ENCODE measurements around the gene GFER.

The GFER gene

DNA sequence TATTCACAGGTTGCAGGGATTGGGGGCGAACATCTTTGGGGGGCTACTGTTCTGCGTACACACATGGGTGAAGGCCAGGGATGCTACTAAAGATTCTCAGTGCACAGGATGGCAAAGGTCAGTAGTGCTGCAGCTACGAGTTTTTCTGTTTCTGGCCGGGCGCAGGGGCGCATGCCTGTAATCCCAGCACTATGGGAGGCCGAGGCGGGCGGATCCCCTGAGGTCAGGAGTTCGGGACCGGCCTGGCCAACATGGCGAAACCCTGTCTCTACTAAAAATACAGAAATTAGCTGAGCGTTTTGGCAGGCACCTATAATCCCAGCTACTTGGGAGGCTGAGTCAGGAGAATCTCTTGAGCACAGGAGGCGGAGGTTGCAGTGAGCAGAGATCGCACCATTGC is 29.5 kb downstream of the GFER start:
- no peaks in the 10 kb centered on the region for H3K27me3 ChIP-seq (ENCODE audit: control insufficient read depth, insufficient read depth, low read length)
- no peak overlapping the region for H3K4me3 ChIP-seq (ENCODE audit: low read length)
- H3K9ac ChIP-seq (ENCODE audit: low read length), result no peak overlapping the region
- no peaks in the 10 kb centered on the region for H3K36me3 ChIP-seq (ENCODE audit: control insufficient read depth, insufficient read depth, low read length)
- H3K4me1 ChIP-seq (ENCODE audit: control insufficient read depth, insufficient read depth, low read length), result peaks cover 12% of the 10 kb centered on the region
- H3K27ac ChIP-seq (ENCODE audit: low read depth, low read length), result no peak overlapping the region

DNA sequence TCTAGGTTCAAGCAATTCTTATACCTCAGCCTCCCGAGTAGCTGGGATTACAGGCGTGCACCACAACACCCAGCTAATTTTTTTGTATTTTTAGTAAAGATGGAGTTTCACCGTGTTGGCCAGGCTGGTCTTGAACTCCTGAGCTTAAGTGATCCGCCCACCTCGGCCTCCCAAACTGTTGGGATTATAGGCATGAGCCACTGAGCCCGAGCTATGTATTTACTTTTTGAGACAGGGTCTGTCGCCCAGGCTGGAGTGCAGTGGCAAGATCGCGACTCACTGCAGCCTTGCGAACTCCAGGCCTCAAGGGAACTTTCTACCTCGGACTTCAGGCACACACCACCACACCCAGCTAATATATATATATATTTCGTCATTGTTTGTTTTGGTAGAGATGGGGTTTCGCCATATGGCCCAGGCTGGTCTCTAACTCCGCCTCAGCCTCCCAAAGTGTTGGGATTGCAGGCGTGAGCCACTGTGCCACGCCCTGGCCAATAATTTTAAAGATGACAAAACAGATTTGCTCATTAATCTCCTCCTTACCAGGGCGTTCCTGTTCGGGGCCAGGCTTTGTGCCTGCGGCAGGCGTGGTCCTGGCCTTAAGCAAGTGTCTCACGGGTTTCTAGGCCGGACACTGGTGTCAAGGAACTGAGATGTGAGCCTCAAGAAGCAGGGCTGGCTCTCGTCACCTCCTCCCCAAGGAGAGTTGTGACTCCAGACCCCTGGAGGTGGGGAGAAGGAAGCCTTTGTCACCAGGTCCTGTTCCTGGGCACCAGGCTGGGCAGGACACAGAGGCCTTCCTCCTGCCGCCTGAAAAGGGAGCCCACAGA is 31.3 kb downstream of the GFER start:
- Histone ChIP-seq H3K27me3 (ENCODE audit: control insufficient read depth, insufficient read depth, low read length) (peaks cover 14% of the 10 kb centered on the region), H3K4me1 (ENCODE audit: control insufficient read depth, insufficient read depth, low read length) (peaks cover 3% of the 10 kb centered on the region), H3K27ac (ENCODE audit: low read depth, low read length) (no peak overlapping the region), H3K9ac (ENCODE audit: low read length) (peak overlapping the region; percentile 16), H3K4me3 (ENCODE audit: low read length) (no peak overlapping the region), H3K36me3 (ENCODE audit: control insufficient read depth, insufficient read depth, low read length) (no peaks in the 10 kb centered on the region)

DNA sequence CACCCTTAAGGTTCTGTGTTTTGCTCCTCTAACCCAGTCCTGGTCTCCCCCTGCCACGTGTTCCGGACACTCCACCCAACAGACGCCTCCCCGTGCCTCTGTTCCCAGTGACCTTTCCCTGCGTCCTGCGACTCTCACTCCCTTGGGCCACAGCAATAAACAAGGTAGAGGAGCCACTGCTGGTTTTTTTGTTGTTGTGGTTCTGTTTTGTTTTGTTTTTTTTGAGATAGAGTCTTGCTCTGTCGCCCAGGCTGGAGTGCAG is 31.9 kb downstream of the GFER start:
- Histone ChIP-seq H3K4me3 (ENCODE audit: low read length) (no peak overlapping the region), H3K27ac (ENCODE audit: low read depth, low read length) (no peak overlapping the region), H3K4me1 (ENCODE audit: control insufficient read depth, insufficient read depth, low read length) (no peaks in the 10 kb centered on the region), H3K36me3 (ENCODE audit: control insufficient read depth, insufficient read depth, low read length) (no peaks in the 10 kb centered on the region), H3K27me3 (ENCODE audit: control insufficient read depth, insufficient read depth, low read length) (peaks cover 19% of the 10 kb centered on the region), H3K9ac (ENCODE audit: low read length) (peak overlapping the region; percentile 16)

DNA sequence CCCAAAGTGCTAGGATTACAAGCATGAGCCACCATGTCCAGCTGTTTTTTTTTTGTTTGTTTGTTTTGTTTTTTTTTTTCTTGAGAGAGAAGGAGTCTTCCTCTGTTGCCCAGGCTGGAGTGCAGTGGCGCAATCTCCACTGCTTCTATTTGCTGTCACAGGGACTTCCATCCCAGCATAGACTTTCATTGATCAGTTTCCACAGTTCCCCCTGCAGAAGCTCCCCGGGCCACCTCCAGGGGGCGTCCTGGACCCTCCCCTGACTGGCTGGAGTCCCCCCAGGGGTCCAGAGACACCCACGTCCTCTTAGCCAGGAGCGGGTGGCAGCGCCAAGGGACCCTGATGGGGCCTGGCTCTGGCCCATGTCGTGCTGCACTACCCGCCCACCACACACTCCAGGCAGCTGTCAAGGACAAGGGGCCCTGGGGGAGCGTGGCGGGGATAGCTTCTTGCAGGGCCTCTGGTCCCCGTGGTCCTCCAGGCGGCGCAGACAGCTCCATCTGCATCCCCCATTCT is 32.5 kb downstream of the GFER start:
- H3K27me3 ChIP-seq (ENCODE audit: control insufficient read depth, insufficient read depth, low read length), result peaks cover 19% of the 10 kb centered on the region
- no peak overlapping the region for H3K9ac ChIP-seq (ENCODE audit: low read length)
- no peaks in the 10 kb centered on the region for H3K4me1 ChIP-seq (ENCODE audit: control insufficient read depth, insufficient read depth, low read length)
- H3K36me3 ChIP-seq (ENCODE audit: control insufficient read depth, insufficient read depth, low read length), result no peaks in the 10 kb centered on the region
- no peak overlapping the region for H3K4me3 ChIP-seq (ENCODE audit: low read length)
- H3K27ac ChIP-seq (ENCODE audit: low read depth, low read length), result no peak overlapping the region

DNA sequence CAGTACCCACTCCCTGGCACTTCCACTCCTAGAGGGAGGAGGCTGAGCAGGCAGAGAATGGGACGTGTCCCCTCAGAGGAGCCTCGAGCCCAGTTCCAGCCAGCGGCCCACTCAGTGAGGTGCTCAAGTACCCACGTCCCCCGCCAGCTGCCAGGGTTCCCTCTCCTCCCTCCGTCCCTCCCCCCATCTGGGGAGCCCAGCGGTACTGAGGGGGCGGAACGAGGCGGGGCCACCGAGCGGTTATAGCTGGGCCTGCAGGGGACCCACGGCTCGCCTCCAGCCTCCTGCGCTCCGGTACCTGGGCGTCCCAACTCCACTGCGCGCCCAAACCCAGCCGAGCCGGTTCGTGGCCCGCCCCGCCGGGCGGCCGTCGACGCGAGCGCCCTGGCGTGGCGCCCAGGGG is 35.5 kb downstream of the GFER start, which contains the start of gene NPW:
TSS of gene NPW (plus strand) at position 268 of the 403 bp plus-strand sequence.
- Histone ChIP-seq H3K27me3 (ENCODE audit: control insufficient read depth, insufficient read depth, low read length) (peaks cover 22% of the 10 kb centered on the region), H3K36me3 (ENCODE audit: control insufficient read depth, insufficient read depth, low read length) (no peaks in the 10 kb centered on the region), H3K4me1 (ENCODE audit: control insufficient read depth, insufficient read depth, low read length) (peaks cover 6% of the 10 kb centered on the region), H3K27ac (ENCODE audit: low read depth, low read length) (no peak within 1 kb of the TSS), H3K4me3 (ENCODE audit: low read length) (no peak within 1 kb of the TSS), H3K9ac (ENCODE audit: low read length) (no peak within 1 kb of the TSS)

DNA sequence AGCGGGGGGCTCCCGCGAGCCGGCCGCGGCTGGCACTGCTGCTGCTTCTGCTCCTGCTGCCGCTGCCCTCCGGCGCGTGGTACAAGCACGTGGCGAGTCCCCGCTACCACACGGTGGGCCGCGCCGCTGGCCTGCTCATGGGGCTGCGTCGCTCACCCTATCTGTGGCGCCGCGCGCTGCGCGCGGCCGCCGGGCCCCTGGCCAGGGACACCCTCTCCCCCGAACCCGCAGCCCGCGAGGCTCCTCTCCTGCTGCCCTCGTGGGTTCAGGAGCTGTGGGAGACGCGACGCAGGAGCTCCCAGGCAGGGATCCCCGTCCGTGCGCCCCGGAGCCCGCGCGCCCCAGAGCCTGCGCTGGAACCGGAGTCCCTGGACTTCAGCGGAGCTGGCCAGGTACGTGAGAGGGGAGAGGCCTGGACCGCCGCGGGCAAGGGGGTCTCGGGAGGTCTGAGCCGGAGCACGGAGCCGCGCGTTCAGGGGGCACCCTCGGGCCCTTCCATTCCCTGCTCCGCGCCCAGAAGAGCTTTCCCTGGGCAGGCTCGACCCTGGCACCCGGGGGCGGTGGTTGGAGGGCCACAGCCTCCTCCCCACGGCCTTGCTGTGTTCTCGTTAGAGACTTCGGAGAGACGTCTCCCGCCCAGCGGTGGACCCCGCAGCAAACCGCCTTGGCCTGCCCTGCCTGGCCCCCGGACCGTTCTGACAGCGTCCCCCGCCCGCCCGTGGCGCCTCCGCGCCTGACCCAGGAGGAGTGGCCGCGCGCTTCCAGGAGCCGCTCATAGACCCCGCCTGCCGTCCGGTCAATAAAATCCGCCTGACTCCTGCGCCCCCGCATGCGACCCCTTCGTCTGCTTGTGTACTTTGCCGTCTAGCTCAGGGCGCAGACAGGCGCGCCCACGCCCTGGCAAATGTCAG is 36.2 kb downstream of the GFER start:
- H3K9ac ChIP-seq (ENCODE audit: low read length), result no peak overlapping the region
- H3K27me3 ChIP-seq (ENCODE audit: control insufficient read depth, insufficient read depth, low read length), result peaks cover 22% of the 10 kb centered on the region
- H3K4me1 ChIP-seq (ENCODE audit: control insufficient read depth, insufficient read depth, low read length), result peaks cover 6% of the 10 kb centered on the region
- H3K27ac ChIP-seq (ENCODE audit: low read depth, low read length), result no peak overlapping the region
- no peaks in the 10 kb centered on the region for H3K36me3 ChIP-seq (ENCODE audit: control insufficient read depth, insufficient read depth, low read length)
- H3K4me3 ChIP-seq (ENCODE audit: low read length), result no peak overlapping the region

DNA sequence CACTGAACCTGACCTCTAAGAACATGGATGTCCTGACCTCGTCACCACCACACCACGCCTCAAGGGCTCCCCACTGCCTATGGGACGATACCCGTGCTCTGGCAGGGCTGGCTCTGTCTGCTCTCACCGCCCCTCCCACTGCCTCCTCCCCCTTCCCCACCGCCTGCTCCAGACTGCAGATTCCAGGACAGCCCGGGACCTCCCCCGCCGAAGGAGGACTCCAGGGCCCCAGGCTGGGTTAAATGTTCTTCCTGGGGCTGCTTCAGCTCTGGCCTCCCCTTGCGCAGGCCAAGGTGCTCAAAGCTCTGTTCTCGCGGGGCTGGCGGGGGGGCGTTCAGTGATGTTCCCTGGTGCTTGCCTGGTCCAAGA is 38.7 kb downstream of the GFER start:
- Histone ChIP-seq H3K9ac (ENCODE audit: low read length) (no peak overlapping the region), H3K36me3 (ENCODE audit: control insufficient read depth, insufficient read depth, low read length) (no peaks in the 10 kb centered on the region), H3K4me1 (ENCODE audit: control insufficient read depth, insufficient read depth, low read length) (peaks cover 9% of the 10 kb centered on the region), H3K27ac (ENCODE audit: low read depth, low read length) (no peak overlapping the region), H3K4me3 (ENCODE audit: low read length) (peak overlapping the region; percentile 23), H3K27me3 (ENCODE audit: control insufficient read depth, insufficient read depth, low read length) (peaks cover 22% of the 10 kb centered on the region)

DNA sequence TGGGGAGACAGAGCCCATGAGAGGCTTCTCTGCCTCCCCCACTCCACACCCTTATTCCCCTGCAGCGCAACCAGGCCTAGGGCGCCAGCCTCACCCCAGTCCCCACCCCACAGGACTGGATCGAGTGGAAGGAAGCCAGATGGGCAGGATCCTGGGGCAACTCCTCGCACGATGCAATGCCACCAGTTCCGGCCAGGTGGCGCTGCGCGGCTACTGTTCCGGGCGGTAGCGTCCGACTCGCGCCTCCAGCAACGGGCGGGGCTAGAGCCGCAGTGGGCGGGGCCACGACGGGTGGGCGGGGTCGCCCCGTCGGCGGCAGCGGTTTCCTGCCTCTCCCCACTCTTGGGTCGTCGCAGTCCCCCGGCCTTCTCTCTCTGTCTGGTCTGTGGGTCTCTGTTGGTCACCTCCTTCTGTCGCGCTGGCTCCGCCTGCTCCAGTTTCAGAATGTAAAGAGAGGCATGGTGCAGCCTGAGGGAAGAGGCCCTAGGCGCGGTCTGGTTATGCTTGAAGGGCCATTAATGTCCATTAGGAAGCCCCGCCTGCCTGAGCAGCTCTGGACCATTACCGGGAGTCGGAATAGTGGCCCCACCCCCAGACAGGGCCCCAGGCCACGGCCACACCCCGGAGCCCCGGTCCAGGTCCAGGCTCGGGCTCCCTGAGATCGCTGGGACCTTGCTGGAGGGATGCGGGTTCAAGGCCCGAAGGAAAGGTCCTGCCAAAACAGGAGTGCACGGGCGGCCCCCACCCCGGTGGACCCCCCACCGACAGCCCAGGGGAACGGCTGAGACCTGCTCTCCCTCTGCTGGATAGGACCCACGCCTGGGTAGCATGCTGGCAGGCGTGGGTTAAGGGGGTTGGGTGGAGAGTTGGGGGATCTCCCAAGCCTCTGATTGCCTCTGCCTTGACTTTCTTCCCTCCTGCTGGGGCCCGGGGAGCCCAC is 39.4 kb downstream of the GFER start:
- H3K4me1 ChIP-seq (ENCODE audit: control insufficient read depth, insufficient read depth, low read length), result peaks cover 10% of the 10 kb centered on the region
- H3K4me3 ChIP-seq (ENCODE audit: low read length), result peak overlapping the region; percentile 44
- no peaks in the 10 kb centered on the region for H3K36me3 ChIP-seq (ENCODE audit: control insufficient read depth, insufficient read depth, low read length)
- peaks cover 22% of the 10 kb centered on the region for H3K27me3 ChIP-seq (ENCODE audit: control insufficient read depth, insufficient read depth, low read length)
- peak overlapping the region; percentile 38 for H3K27ac ChIP-seq (ENCODE audit: low read depth, low read length)
- H3K9ac ChIP-seq (ENCODE audit: low read length), result no peak overlapping the region

DNA sequence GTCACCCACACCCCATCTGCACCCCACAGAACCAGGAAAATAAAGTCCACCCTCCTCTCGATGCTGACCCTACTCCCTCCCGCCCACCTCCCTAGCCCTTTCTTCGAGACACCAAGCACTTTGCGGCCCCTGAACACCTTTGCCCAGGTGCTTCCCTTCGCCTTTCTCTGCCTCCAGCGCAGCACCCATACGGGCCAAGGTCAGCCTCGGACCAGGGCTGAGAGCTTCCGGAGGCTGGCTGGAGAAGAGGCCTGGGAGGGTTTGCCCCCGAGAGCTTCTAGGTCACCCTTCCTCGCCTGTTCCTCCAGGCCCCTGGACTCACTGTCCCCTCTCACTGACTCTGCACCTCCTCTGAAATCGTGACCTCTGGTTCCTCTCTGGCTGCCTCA is 40.0 kb downstream of the GFER start:
- peaks cover 10% of the 10 kb centered on the region for H3K4me1 ChIP-seq (ENCODE audit: control insufficient read depth, insufficient read depth, low read length)
- H3K27me3 ChIP-seq (ENCODE audit: control insufficient read depth, insufficient read depth, low read length), result peaks cover 20% of the 10 kb centered on the region
- no peak overlapping the region for H3K9ac ChIP-seq (ENCODE audit: low read length)
- no peak overlapping the region for H3K4me3 ChIP-seq (ENCODE audit: low read length)
- H3K27ac ChIP-seq (ENCODE audit: low read depth, low read length), result peak overlapping the region; percentile 38
- H3K36me3 ChIP-seq (ENCODE audit: control insufficient read depth, insufficient read depth, low read length), result no peaks in the 10 kb centered on the region

DNA sequence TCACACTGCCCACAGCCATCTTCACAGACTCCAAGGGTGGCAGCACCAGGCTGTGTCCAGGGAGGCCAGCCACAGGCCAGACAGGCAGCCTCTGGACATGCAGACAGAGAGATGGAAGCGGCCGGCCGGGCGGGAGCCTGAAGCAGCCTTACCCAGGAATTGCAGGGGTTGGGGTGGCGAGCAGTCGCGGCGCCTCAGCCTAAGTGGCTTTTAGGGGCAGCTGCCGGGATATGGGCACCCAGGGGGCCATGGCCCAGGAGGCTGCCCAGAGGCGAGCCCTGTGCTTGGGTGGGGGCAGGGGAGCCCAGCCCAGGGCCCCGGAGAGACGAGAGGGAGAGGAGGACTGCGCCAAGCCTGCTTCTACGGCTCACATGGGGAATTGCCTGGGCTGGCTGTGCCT is 41.3 kb downstream of the GFER start:
- Histone ChIP-seq H3K4me3 (ENCODE audit: low read length) (no peak overlapping the region), H3K27ac (ENCODE audit: low read depth, low read length) (no peak overlapping the region), H3K27me3 (ENCODE audit: control insufficient read depth, insufficient read depth, low read length) (peaks cover 8% of the 10 kb centered on the region), H3K4me1 (ENCODE audit: control insufficient read depth, insufficient read depth, low read length) (peaks cover 10% of the 10 kb centered on the region), H3K36me3 (ENCODE audit: control insufficient read depth, insufficient read depth, low read length) (peaks cover 3% of the 10 kb centered on the region), H3K9ac (ENCODE audit: low read length) (no peak overlapping the region)

DNA sequence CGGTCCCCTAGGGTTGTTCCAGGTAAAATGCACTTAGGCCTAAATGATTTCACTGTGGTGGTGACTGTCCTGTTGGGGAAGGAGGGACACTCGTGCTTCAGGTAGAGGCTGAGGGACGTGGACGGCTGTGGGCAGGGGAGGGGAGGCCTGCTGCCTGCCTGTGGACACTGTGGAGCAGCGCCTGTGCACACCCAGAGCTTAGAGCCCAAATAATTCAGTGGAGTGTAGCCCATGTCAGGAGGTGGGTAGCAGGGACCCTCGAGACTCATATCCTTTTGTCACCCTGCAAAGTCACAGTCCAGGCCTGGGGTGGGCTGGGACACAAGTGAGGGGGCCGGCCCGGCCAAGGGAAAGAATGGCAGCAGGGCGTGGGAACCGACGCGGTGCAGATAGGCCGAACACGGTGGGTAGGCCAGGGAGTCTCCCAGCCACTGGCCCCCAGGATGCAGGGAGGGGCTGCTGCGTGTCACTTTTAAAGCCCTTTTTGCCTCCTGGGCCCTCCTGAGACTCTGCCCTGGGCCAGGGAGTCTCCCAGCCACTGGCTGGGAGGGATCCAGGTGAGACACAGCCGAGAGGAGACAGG is 42.0 kb downstream of the GFER start:
- Histone ChIP-seq H3K9ac (ENCODE audit: low read length) (no peak overlapping the region), H3K27ac (ENCODE audit: low read depth, low read length) (no peak overlapping the region), H3K4me3 (ENCODE audit: low read length) (peak overlapping the region; percentile 20), H3K27me3 (ENCODE audit: control insufficient read depth, insufficient read depth, low read length) (peaks cover 3% of the 10 kb centered on the region), H3K4me1 (ENCODE audit: control insufficient read depth, insufficient read depth, low read length) (peaks cover 10% of the 10 kb centered on the region), H3K36me3 (ENCODE audit: control insufficient read depth, insufficient read depth, low read length) (peaks cover 3% of the 10 kb centered on the region)

All from rectal smooth muscle tissue (tissue), 1 donor.